ENCODE data around the gene CPNE5. TPM values are rescaled to one million over a fixed set of nuclear protein-coding genes. Genes with fewer than 3 reads are reported as not detected.

CPNE5 gene
- polyA plus RNA-seq, 3 donors, result 0.47 to 0.85 (median 0.82) TPM

DNA sequence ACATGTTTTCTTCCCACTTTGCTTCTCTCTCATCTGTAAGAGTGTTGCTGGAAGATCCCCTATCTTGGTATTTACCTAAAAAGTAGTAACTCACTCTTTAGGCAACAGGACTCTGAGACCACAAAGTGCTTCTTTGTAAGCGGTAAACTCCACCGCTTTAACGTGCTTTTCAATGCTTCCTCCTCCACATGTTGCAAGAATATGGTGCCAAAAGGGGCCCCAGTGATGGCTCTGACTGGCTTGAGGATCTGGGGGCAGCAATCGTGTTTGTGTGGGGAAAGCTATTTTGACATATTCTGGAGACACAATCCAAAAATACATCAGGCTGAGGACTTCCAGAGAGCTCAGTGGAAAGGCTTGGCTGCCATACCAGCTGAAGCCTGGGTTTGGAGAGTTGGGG, 12.4 kb upstream of the CPNE5 start:
- Mint-ChIP-seq H3K4me1 (peaks cover 59% of the 10 kb centered on the region), H3K4me3 (no peak overlapping the region), H3K36me3 (peaks cover 32 to 38% of the 10 kb centered on the region in 2 donors), H3K27me3 (ENCODE audit: low read depth in 3 of 3) (peaks cover 3 to 9% (median 6%) of the 10 kb centered on the region in 3 donors), H3K9me3 (peaks cover 14 to 25% (median 22%) of the 10 kb centered on the region in 7 donors), H3K27ac (peak overlapping the region in 6 of 7 donors; percentile 0 to 94 (median 80))
- no peaks in the 10 kb centered on the region for H4K20me1 ChIP-seq (ENCODE audit: insufficient read depth, low read length)
- H2AFZ ChIP-seq (ENCODE audit: insufficient read depth, low read depth, low read length, poor library complexity, severe bottlenecking), result peak overlapping the region; percentile 7
- WGBS (ENCODE audit: insufficient coverage), result no CpG with 5 or more reads among the region's 4 CpGs
- H3K4me2 ChIP-seq (replicated peaks; ENCODE audit: extremely low read depth, low read length, poor library complexity, severe bottlenecking), result no peak overlapping the region
- no peak overlapping the region for H3K27ac ChIP-seq (ENCODE audit: low read depth in 1 of 2, low read length in 2 of 2)
- no peak for DNase-seq
- no peaks in the 10 kb centered on the region for H3K27me3 ChIP-seq (ENCODE audit: control insufficient read depth in 2 of 2, insufficient read depth in 2 of 2, low read length in 2 of 2)
- H3K79me2 ChIP-seq (ENCODE audit: insufficient read depth, low read length), result no peaks in the 10 kb centered on the region
- no peak overlapping the region for H3K4me3 ChIP-seq (replicated peaks in 1 of 3; ENCODE audit: low read depth in 2 of 3, low read length in 3 of 3)
- H3K9me3 ChIP-seq (replicated peaks in 1 of 2; ENCODE audit: control insufficient read depth in 1 of 2, insufficient read depth in 1 of 2, low read length in 2 of 2), result peaks cover 4 to 7% of the 10 kb centered on the region in 2 donors
- no peak for TF ChIP-seq CTCF (IDR thresholded peaks at IDR 0.05)
- no peak overlapping the region for H3K9ac ChIP-seq (ENCODE audit: insufficient read depth, low read length, poor library complexity, severe bottlenecking)
- H3K36me3 ChIP-seq (replicated peaks in 1 of 2; ENCODE audit: control insufficient read depth in 1 of 2, insufficient read depth in 2 of 2, low read length in 2 of 2), result peaks cover 6 to 18% of the 10 kb centered on the region in 2 donors
- intact Hi-C loops (cut with micrococcal nuclease), result loop anchor here (5.0 kb wide), 3 partner anchors 36 to 169 kb away; partner anchors contain the start of gene C6orf89 (in 1 of the 2)
- peaks cover 49 to 55% of the 10 kb centered on the region in 2 donors for H3K4me1 ChIP-seq (ENCODE audit: control insufficient read depth in 1 of 2, insufficient read depth in 2 of 2, low read length in 2 of 2)

DNA sequence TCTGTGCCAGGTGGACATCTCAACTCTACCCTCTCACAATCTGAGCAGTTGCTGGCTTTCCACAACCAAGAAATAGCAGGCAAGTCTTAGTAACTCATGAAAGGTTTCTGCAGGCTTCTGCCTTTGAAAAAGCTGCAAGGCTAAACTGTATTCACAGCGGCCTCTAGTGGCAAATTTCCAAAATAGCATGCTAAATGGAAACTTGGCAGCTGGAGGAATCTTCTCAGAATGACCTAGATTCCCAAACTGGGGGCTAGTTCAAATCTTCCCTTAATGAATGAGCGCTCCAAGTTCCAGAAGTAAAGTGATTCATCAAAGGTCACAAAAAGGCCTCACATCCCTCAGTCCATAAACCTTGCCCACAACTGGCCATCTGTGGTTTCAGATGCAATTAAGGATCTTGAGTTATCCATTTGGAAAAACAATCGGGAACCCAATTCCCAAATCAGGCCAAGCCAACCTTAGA, 11.9 kb upstream of the CPNE5 start:
- Histone ChIP-seq H3K36me3 (replicated peaks in 1 of 2; ENCODE audit: control insufficient read depth in 1 of 2, insufficient read depth in 2 of 2, low read length in 2 of 2) (peaks cover 6 to 14% of the 10 kb centered on the region in 2 donors), H3K79me2 (ENCODE audit: insufficient read depth, low read length) (no peaks in the 10 kb centered on the region), H2AFZ (ENCODE audit: insufficient read depth, low read depth, low read length, poor library complexity, severe bottlenecking) (peak overlapping the region; percentile 7), H3K9ac (ENCODE audit: insufficient read depth, low read length, poor library complexity, severe bottlenecking) (no peak overlapping the region), H3K4me3 (replicated peaks in 1 of 3; ENCODE audit: low read depth in 2 of 3, low read length in 3 of 3) (no peak overlapping the region), H3K9me3 (replicated peaks in 1 of 2; ENCODE audit: control insufficient read depth in 1 of 2, insufficient read depth in 1 of 2, low read length in 2 of 2) (peaks cover 4 to 7% of the 10 kb centered on the region in 2 donors), H3K27ac (ENCODE audit: low read depth in 1 of 2, low read length in 2 of 2) (no peak overlapping the region), H3K27me3 (ENCODE audit: control insufficient read depth in 2 of 2, insufficient read depth in 2 of 2, low read length in 2 of 2) (no peaks in the 10 kb centered on the region), H3K4me2 (replicated peaks; ENCODE audit: extremely low read depth, low read length, poor library complexity, severe bottlenecking) (no peak overlapping the region), H3K4me1 (ENCODE audit: control insufficient read depth in 1 of 2, insufficient read depth in 2 of 2, low read length in 2 of 2) (peaks cover 49 to 55% of the 10 kb centered on the region in 2 donors), H4K20me1 (ENCODE audit: insufficient read depth, low read length) (no peaks in the 10 kb centered on the region)
- H3K4me3 Mint-ChIP-seq, result peak overlapping the region in 1 of 2 donors; percentile 30
- peak overlapping the region in 1 of 7 donors; percentile 94 for H3K27ac Mint-ChIP-seq
- intact Hi-C loops (cut with micrococcal nuclease), result loop anchor here (5.0 kb wide), 3 partner anchors 36 to 169 kb away; partner anchors contain the start of gene C6orf89 (in 1 of the 2)
- peaks cover 28 to 34% of the 10 kb centered on the region in 2 donors for H3K36me3 Mint-ChIP-seq
- H3K27me3 Mint-ChIP-seq (ENCODE audit: low read depth in 3 of 3), result peaks cover 3 to 9% (median 6%) of the 10 kb centered on the region in 3 donors
- peak; percentile 41 to 69 (median 58) for DNase-seq
- peak; percentile 84 for TF ChIP-seq CTCF (IDR thresholded peaks at IDR 0.05)
- WGBS (ENCODE audit: insufficient coverage), result no CpG with 5 or more reads among the region's 3 CpGs
- H3K9me3 Mint-ChIP-seq, result peaks cover 14 to 25% (median 22%) of the 10 kb centered on the region in 7 donors
- H3K4me1 Mint-ChIP-seq, result peaks cover 59% of the 10 kb centered on the region

All from CD14-positive monocyte (primary cell).